Uterus (tissue), 2 donors: ENCODE measurements around the gene VEZT.

ENCODE experiments used
- POLR2A ChIP-seq, 2 donors: fragments of 450-650 bp; IDR thresholded peaks; one replicate each; pipeline ENCODE4 v1.6.1; 2016; ENCODE audit warnings: antibody characterized with exemption in 2 of 2, mild to moderate bottlenecking in 1 of 2, moderate library complexity in 1 of 2
- TF ChIP-seq, protein P1 (sequence below), 4 experiments: fragments of 200-600 bp in 2 of 4; fragments of 450-650 bp in 2 of 4; sonication (generic) in 2 of 4; IDR thresholded peaks; one replicate each; pipeline ENCODE4 v1.5.1; 2016 to 2019; ENCODE audit warnings: antibody characterized with exemption in 4 of 4, mild to moderate bottlenecking in 2 of 4, moderate library complexity in 1 of 4

DNA sequence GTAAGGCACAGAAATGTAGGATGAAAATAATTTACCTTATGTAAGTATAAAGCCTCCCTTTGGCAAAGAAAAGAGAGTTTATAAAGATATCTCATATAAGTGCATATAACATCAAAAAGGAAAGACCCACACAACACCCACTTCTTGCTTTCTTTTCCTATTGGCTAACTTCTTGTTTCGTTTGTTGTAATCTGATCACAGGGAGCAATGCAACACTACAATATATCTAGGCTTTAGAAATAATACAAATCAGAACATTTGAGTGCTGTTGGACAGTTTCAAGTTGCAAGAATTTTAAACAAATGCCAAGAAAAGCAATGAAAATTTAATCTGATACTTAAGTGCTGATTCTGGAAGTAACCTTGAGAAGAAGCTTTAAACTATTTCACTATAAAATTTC lies 1.7 kb upstream of the VEZT start:
- peak in 1 of 2 donors; percentile 58 for TF ChIP-seq POLR2A (IDR thresholded peaks at IDR 0.05)
- TF ChIP-seq, protein P1, sequence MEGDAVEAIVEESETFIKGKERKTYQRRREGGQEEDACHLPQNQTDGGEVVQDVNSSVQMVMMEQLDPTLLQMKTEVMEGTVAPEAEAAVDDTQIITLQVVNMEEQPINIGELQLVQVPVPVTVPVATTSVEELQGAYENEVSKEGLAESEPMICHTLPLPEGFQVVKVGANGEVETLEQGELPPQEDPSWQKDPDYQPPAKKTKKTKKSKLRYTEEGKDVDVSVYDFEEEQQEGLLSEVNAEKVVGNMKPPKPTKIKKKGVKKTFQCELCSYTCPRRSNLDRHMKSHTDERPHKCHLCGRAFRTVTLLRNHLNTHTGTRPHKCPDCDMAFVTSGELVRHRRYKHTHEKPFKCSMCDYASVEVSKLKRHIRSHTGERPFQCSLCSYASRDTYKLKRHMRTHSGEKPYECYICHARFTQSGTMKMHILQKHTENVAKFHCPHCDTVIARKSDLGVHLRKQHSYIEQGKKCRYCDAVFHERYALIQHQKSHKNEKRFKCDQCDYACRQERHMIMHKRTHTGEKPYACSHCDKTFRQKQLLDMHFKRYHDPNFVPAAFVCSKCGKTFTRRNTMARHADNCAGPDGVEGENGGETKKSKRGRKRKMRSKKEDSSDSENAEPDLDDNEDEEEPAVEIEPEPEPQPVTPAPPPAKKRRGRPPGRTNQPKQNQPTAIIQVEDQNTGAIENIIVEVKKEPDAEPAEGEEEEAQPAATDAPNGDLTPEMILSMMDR (IDR thresholded peaks at IDR 0.05): no peak
